ENCODE results near the gene ICA1L.
"Not testable (repeated sequence)": the region's sequence is repeated elsewhere in the genome, so short reads cannot be mapped to it uniquely, and the experiment has no call there.

The ICA1L gene

DNA sequence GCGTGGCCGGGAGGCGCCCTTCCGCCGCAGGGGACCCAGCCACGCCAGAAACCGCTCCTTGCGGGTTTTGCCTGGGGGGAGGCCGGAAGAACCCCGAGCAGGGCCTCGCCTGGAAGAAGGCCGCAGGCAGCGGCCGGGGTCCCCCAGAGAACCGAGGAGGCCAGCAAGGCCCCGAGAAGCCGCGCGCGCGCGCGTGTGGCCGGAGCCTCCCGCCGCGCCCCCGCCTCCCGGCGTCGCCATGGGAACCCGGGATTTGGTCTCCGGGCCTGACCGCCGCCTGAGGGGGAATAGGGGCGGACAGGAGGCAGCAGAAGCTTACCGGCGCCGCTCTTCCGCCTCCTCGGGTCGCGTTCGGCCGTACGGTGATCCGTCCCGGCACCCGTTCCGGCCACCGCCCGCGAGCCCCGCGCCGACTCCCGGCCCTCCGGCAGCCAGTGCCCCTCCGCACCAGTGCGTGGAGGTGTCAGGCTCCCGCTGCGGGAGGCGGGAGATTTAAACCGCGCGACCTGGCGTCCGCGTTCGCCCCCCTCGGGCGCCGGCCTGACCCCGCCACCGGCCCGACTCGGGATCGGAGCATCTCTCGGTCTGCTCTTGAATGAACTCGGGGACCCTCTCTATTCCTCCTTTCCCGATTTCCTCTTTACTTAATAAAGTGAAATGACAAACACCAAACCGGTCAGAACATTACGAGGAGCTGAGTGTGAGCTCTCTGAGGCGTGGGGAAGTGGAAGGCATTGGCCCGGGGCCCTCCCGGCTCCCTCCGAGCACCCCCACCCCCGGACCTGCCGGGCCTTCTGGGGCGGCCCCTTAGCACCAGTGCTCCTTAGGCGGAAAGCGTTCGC, at the start of gene ICA1L:
Gene ICA1L, minus strand, starts transcription at position 467 of the 842 bp plus-strand sequence. CDS start 42,757 bp downstream, outside the sequence.
- DNase-seq: peak; percentile 67

DNA sequence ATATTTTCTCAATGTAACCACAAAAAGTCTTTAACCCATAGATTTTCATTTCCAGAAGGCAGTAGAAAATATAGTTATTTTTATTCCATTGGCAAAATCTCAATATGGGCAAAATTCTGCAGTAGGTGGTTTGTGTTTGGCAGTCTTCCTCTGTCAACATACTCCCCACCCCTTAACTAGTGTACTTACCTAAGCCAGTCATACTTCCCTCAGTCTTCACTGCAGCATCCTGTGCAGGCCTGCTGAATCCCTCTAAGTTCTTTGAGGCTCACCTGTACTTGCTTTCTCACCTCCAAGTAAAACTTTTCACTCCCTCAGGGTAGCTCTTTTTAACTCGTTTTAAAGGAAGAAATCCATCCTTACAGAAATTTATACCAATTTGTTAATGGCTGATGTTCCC, 47.3 kb upstream of the ICA1L start:
- no peak for DNase-seq

DNA sequence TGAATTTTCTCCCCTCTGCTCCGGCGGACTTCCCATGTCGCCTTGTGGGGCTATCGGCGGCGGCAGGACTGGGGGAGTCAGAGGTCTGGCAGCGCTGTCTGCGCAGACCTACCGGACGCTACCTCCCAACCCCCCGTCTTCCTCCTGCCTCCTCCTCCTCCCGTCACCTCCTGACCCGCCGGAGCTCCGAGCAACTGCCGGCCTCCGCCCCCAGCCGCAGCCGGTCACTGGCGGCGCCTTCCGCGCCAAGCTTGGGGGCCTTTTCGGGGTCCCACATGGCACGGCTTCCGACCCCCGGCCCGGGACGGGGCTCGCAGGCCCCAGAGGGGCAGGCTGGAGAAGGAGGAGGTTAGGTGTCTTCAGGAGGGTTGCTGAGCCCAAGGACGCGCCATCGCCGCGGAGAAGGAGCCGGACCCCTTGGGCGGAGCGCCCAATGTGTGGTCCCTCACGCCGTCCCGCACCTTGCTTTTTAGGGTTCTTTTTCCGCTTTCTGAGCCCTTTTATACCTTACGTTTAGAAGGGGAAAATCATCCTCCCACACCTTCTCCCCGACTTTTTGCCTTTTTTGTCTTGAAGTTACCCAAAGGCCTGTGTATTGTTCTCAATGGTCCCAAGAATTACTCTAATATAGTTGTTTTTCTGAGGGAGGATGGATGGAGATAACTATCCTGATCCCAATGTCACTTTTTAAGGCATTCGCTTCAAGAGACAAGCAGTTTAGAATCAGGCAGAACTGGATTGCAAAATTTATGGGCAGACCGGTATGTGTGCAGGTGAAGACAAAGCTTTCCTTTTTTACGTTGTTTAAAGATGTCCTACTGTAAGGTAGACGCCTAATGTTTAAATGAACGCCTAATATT, 41.0 kb upstream of the ICA1L start:
- DNase-seq: peak; percentile 42

DNA sequence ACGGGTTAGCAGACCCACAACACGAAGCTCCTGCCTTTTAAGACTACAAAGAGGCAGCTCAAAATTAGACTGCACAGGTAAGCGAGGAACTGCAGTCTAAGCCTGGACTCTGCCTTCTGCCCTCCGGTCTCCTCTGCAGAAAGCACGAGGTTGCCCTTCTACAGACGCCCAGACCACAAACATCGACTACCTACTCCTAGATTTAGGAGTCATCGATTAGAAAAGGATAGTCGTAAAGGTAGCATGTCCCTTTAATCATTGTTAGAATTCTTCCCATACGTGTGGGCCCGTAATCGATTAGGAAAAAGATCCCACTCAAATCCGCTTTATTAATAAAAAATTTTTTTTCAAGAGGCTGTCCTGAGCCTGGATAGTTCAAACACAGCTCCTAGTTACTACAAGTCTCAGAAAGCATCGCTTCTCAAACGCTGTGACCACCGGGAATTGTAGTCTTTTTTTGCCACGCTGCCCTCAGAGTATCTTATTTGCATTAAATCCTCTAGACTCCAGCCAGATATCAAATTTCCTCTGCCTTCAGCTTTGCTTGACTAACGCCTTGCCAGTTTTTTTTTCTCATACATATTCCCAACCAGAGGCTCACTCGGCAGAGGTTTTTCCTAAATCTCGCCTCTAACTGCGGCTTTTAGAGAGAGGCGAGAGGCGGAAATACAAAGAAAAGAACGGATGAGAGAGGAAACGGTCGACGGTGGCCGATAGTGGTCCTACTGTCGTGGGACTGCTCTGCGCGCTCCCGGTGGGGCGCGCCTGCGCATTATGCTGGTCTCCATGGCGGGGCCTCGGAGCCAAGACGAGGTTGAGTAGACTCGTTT, 40.2 kb upstream of the ICA1L start, which contains the start of the genes CARF and WDR12:
Gene CARF, plus strand, starts transcription at position 764 of the 830 bp plus-strand sequence. CDS start 29,628 bp downstream, outside the sequence.
Gene WDR12, minus strand, starts transcription at position 162 of the 830 bp plus-strand sequence. CDS start 197 bp downstream, outside the sequence.
- DNase-seq: peak; percentile 86

DNA sequence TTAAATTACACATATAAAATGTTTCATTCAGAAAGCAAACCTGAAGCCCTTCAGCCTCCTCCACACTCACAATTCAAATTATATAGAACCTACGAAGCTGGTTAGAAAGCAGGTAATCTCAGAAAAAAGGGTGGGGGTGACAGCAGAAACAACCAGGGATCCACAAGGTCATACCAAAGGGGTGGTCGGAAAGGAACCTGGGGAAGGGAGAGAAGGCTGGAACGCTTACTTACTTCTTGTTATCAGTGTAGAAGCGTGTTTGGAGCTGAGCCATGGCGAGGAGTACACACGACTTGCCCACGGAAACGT, 39.6 kb upstream of the ICA1L start:
- DNase-seq: peak; percentile 35

DNA sequence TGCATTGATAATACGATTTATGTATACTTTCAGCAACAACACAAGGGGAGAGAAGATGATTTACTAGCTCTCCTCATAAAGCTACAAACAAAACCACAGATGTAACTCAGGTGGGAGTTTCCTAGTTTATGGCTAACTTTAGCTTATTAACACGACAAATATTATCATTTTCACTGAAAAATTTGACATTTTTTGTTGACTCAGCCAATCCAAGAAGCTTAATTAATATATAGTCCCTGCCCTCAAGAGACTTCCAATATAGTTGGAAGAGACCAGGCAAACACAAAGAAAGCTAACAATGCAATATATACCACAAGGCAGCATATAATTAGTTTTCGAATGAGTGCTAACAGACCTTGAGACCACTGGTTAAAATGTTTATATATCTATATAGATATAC, 39.1 kb upstream of the ICA1L start:
- DNase-seq: no peak

DNA sequence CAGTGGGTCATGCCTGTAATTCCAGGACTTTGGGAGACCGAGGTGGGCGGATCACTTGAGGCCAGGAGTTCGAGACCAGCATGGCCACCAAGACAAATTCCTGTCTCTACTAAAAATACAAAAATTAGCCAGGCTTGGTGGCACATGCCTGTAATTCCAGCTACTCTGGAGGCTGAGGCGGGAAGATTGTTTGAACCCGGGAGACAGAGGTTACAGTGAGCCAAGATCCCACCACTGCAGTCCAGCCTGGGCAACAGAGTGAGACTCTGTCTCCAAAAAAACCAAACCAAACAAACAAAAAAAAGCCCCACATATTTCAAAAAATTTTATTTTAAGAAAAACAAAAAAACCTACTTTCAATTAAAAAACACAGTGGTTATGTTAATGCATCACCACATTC, 38.7 kb upstream of the ICA1L start:
- not testable (repeated sequence) for DNase-seq

DNA sequence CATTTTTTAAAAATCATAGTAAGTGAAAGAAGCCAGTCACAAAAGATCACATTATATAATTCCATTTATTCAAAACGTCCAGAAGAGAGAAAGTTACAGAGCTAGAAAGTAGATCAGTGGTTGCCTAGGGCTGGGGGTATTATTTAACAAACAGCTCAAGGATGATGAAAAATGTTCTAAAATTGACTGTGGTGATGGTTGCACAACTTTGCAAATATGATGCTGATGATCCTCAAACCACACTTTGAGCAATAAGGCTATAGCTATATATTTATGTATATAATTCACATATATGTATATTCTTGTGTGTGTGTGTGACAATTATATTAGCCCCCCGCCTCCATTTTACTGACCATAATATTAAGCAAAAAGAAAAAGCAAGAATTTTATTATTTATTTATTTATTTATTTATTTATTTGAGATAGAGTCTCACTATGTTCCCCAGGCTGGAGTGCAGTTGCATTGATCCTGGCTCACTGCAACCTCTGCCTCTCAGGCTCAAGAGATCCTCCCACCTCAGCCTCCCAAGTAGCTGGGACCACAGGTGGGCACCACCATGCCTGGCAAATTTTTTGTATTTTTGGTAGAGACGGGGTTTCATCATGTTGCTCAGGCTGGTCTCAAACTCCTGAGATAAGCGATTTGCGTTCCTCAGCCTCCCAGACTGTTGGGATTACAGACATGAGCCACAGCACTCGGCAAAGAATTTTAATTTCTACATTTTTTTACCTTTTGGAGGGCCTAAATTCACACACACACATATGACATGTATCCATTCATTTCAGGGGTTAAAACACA, 38.0 kb upstream of the ICA1L start:
- no peak for DNase-seq

DNA sequence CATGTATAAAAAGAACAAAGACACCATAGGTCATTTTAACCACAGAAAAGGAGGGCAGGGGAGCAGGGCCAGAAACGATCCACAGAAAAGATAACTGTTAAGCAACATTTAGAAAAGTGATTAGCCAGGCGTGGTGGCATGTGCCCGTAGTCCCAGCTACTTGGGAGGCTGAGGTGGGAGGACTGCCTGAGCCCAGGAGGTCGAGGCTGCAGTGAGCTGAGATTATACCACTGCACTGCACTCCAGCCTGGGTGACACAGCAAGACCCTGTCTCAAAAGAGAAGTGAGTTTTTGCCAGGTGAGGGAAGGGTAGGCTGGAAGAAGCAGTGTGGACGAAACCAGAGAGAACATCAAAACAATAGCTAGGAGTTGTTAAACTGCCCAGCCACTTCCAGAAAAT, 36.6 kb upstream of the ICA1L start:
- DNase-seq: no peak

DNA sequence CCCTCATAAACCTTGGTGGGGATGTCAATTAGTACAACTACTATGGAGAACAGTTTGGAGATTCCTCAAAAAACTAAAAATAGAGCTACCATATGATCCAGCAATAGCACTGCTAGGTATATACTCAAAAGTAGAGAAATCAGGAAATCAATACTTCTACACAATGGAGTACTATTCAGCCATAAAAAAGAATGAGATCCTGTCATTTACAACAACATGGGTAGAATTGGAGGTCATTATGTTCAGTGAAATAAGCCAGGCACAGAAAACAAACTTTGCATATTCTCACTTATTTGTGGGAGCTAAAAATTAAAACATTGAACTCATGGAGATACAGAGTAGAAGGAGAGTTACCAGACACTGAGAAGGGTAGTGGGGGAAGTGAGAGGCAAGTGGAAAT, 33.9 kb upstream of the ICA1L start:
- not testable (repeated sequence) for DNase-seq

DNA sequence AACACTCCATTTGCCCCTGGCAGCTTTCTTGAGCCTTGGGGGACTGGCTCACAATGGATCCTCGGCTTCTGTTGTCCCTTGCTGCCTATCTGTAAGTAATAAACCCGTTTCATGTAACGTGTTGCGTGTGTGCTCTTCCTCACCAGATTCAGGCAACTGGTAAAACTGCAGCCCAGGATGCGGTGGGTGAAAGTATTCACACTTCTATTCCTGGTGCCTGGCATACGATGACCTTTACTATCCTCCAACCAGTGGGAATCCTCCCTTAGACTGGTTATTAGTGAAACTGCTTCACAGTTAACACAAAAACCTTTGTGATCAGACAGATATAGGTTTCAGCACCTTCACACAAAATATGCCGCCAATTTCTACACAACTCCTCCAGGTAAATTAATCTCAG, 13.6 kb upstream of the ICA1L start:
- no peak for DNase-seq

DNA sequence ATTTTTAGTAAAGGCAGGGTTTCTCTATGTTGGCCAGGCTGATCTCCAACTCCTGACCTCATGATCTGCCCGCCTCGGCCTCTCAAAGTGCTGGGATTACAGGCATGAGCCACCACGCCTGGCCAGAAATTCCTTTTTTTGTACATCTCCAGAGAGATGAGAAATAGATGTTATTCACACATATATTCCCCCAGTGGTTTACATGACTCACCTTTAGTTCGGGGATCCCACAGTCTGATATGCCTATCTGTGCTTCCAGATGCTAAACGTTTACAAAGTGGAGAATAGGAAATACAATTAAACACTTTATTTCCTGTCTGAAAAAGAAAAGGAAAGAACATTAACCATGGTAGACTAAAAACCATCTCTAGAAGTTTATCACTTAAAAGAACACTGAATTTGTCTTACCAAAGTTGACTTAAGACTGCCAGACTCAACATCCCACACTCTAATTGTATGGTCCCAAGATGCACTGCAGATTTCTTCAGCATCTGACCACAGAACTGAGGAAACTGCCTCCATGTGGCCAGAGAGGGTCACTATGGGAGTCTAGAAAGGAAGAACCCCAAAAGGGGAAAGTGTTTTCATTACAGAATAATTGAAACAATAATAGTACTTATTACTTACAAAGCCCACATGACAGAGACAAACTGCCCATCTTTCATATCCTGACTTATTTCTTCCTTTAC, 12.6 kb upstream of the ICA1L start:
- DNase-seq: no peak

DNA sequence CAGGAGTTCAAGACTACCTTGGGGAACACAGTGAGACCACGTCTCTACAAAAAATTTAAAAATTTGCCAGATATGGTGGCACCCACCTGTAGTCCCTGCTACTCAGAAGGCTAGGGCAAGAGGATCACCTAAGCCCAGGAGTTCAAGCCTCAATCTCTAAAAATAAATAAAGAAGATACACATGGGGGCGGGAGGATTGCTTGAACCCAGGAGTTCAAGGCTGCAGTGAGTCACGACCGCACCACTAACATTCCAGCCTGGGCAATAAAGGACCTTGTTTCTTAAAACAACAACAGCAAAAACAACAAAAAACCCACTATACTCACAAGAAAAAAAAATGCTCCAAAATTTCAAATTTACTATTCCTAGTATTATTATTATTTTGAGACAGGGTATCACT, 10.0 kb upstream of the ICA1L start:
- no peak for DNase-seq

DNA sequence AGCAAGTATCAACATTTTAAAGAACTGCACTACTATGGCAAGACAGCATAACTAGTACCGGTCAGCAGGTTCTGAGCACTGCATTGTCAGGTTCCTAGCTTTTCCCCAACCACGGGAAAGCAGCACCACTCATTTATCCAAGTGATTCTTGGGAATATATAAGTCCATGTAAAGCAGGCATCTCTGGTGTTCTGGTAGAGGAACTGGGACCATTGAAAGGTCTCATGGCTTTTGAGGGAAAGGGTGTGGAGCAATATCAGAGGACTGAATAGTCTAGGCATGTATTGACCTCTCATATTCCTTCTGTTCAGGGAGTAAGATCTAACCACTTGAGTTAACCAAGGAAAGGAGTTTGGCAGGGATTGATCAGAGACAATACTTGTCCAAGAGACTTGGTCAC, 6.1 kb upstream of the ICA1L start:
- DNase-seq: no peak

DNA sequence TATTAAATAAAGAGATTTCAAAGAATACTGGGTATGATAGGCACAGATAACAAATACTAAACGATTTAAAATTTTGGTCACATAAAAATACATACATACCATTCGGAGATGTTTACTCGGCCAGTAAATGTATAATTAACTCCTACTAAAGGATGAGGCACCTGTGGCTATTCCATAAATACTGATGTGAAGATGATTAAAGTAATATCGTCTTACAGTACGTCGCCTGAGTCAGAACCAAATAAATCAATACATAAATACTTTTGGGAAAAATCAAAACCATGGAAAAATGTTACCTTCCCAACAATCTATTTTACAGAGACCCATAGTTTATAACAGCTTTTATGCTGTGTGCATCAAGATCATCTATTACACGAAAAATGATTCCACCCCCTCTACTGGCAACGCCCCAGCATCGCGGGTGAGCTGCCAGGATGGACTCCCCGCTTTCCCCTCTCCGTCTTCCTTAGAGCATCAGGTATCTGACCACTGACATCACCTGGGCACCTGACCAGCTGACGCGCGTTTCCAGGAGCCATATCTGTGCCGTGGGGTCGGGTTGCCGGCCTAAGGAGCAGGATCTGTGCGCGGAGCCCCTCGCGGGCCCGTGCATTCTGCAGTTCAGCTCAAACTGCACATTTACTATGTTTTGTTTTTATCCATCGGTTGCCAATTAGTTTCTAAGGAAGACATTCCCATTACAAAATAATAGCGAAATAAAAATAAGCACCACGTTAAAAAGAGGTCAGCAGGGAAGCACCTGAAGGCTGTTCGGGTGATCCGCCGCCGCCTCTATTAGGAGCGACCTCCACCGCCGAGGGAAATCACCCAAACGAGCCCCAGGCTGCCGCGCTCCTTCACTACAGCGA, 901 bp downstream of the ICA1L start:
- DNase-seq: peak; percentile 50

DNA sequence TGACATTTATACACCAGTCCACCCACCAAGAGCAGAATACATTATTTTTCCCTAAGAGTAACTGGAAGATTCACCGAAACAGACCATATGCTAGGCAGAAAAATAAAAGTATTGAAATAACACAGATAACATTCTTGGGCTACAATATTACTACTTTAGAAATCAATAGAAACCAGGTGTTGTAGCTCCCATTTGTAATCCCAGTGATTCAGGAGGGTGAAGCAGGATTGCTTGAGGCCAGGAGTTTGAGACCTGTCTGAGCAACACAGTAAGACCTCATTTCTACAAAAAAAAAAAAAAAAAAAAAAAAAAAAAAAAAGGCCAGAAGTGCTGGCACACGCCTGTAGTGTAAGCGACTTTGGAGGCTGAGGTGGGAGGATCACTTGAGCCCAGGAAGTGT, 9.6 kb downstream of the ICA1L start:
- no peak for DNase-seq

DNA sequence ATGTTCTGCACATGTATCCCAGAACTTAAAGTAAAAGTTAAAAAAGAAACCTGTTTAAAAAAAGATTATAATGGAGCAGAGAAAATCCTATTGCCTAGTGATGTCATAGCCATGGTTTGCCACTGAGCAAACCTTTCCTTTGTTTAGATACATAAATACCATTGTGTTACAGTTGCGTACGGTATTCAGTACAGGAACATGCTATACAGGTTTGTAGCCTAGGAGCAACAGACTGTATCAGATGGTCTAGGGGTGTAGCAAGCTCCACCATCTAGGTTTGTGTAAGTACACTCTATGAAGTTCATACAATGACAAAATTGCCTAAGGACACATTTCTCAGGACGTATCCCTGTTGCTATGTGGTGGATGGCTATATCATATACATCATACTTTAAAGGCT, 13.0 kb downstream of the ICA1L start:
- DNase-seq: no peak

DNA sequence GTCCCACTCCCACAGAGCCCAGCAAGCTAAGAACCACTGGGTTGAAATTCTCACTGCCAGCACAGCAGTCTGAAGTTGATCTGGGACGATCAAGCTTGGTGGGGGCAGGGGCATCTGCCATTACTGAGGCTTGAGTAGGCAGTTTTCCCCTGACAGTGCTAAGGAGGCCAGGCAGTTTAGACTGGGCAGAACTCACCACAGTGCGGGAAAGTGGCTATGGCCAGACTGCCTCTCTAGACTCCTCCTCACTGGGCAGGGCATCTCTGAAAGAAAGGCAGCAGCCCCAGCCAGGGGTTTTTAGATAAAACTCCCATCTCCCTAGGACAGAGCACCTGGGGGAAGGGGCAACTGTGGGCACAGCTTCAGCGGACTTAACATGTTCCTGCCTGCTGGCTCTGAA, 22.2 kb downstream of the ICA1L start:
- DNase-seq: not testable (repeated sequence)

DNA sequence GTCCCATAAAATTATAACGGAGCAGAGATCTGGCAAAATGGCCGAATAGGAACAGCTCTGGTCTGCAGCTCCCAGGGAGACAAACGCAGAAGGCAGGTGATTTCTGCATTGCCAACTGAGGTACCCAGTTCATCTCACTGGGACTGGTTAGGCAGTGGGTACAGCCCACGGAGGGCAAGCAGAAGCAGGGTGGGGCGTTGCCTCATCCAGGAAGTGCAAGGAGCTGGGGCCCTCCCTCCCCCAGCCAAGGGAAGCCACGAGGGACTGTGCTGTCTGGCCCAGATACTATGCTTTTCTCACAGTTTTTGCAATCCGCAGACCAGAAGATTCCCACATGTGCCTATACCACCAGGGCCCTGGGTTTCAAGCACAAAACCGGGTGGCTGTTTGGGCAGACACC, 22.8 kb downstream of the ICA1L start:
- DNase-seq: no peak
